Measurements from ENCODE around the gene FLT3LG.
A peak's percentile ranks its signal among the peaks of the same experiment; 100 is the strongest.
"Not testable (repeated sequence)": the region's sequence is repeated elsewhere in the genome, so short reads cannot be mapped to it uniquely, and the experiment has no call there.

FLT3LG gene

DNA sequence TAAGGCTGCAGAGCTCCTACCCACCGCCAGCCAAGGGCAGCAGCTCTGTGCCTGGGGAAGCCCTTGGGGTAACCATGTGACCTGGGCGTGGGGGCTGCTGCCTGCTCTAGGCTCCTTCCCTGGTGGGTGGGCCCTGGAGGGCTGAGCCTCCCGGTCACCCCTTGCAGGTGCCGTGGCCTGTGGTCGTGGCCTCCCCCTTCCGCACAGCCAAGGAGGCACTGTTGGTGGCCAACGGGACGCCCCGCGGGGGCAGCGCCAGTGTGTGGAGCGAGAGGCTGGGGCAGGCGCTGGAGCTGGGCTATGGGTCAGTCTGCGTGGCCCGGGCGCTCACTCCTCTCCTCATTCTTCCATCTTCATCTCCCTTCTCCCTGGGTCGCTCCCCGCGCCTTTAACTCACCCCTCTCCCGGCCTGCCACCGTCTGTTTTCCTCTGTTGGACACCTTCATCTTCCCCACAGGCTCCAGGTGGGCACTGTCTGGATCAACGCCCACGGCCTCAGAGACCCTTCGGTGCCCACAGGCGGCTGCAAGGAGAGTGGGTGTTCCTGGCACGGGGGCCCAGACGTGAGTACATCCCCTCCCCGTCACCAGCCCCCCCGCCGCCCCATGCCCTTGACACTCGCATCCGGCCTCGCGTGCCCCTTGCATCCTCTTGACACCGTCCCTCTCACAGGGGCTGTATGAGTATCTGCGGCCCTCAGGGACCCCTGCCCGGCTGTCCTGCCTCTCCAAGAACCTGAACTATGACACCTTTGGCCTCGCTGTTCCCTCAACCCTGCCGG is 9.9 kb upstream of the FLT3LG start:
- no peak for DNase-seq

DNA sequence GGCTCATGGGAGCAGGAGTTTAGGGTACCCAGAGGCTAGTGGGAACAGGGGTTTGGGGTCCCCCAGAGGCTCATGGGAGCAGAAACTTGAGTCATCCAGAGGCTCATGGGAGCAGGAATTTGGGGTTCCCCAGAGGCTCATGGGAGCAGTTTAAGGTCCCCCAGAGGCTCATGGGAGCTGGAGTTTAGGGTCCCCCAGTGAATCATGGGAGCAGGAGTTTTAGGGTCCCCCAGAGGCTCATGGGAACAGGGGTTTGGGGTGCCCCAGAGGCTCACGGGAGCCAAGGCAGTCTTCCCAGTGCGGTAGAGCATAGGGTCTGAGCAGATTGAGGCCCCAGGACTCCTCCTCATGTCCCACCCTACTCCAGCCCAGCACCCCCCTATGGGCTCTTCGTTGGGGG is 8.6 kb upstream of the FLT3LG start:
- DNase-seq, result no peak

DNA sequence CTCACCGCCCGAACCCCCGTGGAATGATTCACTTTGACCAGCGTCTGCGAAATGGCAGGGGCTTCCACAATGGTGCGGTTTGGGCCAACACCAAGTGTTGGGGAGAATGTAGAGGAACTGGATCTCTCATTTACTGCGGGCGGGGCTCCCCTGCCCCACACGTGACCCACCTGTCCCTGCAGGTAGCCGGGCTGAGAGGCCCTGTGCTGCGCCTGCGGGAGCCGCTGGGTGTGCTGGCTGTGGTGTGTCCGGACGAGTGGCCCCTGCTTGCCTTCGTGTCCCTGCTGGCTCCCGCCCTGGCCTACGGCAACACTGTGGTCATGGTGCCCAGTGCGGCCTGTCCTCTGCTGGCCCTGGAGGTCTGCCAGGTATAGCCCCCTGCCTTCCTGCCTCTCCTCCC is 5.8 kb upstream of the FLT3LG start:
- DNase-seq, result no peak

DNA sequence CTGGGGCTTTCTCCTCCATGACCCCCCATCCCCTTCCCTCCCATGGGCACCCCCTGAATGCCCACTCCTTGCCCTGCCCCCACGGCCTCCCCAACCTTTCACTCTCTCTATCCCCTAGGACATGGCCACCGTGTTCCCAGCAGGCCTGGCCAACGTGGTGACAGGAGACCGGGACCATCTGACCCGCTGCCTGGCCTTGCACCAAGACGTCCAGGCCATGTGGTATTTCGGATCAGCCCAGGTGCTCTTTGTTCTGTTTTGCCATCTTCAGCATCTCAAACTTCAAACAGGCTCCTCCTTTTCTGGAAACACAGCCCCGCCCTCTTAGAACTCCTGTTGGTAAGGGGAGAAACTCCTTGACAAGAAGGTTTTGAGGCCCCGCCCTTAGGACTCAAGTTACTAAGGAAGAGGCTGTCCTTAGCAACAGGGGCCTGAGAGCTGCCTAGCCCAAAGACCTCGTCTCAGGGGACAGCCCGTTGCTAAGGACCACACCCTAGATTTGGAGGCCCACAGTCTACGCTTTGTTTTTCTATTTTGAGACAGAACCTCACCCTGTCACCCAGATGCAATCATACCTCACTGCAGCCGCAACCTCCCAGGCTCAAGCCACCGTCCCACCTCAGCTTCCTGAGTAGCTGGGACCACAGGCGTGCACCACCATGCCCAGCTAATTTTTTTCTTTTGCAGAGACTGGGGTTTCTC is 5.1 kb upstream of the FLT3LG start:
- DNase-seq, result peak; percentile 77 to 81

DNA sequence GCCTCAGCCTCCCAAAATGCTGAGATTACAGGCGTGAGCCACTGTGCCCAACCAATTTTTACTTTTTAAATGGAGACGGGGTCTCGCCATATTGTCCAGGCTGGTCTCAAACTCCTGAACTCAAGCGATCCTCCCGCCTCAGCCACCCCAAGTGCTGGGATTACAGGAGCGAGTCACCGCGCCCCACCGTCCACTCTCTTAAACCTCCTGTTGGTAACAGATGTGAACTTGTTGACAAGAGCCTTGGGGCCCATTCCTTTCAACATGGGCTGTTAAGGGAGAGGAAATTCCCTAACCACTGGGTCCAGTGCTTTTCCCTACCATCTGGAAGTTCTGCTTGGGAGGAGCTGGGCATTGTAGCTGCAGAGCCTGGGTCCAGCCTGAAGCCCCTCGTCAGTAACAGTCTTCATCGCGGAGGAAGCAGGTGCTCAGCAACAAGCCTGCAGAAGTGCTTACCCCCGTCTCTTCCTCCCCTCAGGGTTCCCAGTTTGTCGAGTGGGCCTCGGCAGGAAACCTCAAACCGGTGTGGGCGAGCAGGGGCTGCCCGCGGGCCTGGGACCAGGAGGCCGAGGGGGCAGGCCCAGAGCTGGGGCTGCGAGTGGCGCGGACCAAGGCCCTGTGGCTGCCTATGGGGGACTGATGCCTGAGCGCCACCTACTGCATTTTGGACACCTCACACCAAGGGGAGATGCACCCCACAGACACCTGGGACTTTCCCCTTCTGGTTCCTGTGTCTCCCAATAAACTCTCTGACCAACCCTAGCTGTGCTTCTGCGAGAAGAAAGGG is 4.0 kb upstream of the FLT3LG start:
- peak; percentile 85 to 89 for DNase-seq

DNA sequence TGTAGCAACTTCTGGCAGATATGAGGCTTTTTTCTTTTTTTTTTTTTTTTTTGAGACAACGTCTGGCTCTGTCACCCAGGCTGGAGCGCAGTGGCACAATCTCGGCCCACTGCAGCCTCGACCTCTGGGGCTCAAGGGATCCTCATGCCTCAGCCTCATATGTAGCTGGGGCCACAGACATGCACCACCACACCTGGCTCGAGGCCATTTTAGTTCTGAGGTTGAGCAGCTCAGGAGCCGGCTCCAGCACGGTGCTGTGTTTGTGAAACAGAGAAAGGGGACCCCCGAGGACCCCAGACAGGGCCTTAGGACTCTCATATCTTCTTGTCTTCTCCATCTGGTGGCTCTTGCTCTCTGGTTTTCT is 3.4 kb upstream of the FLT3LG start:
- DNase-seq, result no peak

DNA sequence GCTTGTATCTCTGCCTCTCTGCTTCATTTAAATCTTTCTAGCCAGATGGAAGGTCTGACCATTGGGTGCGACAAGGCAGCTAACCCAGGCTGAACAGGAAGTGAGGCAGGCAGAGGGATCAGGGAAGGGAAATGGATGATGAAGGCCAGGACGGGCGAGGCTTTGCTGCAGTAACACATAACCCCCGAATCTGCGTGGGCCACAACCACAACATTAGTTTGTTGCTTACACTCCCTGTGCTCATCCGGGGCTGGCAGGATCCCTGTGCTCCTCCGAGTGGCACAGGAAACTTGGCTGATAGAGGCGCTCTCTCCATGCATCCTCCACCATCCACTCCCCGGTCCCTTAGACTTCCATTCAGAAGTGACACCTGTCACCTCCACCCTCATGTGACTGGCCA is 1.1 kb upstream of the FLT3LG start:
- DNase-seq, result no peak

DNA sequence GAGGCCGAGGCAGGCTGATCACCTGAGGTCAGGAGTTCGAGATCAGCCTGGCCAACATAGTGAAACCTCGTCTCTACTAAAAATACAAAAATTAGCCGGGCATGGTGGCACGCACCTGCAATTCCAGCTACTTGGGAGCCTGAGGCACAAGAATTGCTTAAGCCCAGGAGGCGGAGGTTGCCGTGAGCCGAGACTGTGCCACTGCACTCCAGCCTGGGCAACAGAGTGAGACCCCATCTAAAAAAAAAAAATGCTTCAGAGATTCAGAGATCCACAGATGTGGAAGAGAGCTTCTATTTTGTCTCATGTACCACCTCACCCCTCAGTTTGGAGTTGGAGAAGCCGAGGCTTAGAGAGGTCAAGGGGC is 531 bp upstream of the FLT3LG start:
- DNase-seq, result not testable (repeated sequence)

DNA sequence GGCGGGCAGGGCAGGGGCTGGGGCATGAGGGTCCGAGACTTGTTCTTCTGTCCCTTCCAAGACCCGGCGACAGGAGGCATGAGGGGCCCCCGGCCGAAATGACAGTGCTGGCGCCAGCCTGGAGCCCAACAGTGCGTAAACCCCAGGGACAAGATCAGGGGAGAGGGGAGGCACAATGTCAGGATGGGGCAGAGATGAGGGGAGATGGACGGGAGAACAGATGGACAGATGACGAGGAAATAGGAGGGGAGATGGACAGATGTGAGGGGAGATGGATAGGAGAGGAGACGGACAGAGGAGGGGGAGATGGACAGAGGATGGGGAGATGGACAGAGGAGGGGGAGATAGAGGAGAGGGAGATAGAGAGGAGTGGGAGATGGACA is 518 bp downstream of the FLT3LG start:
- DNase-seq, result no peak

DNA sequence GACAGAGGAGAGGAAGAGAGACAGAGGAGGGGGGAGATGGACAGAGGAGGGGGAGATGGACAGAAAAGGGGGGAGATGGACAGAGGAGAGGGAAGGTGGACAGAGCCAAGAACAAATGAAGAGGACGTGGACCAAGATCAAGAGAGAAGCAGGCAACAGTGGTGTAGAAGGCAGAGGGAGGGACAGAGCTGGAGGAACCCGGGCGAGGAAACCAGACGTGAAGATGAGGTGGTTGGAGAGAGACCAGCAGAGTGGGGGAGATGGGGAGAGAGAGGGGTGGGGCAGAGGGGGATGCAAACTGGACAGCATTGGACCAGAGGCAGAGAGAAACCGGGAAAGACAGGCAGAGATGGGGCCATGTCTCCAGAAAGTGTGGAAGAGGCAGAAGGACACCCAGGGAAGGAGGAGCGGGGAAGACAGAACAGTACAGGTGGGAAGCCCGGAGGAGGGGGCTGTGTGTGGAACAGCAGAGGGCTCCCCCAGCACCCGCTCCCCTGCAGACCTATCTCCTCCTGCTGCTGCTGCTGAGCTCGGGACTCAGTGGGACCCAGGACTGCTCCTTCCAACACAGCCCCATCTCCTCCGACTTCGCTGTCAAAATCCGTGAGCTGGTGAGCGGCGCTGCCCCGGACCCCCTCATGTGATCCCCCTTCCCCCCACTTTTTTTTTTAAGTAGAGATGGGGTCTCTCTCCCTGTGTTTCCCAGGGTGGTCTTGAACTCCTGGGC is 1.3 kb downstream of the FLT3LG start:
- DNase-seq, result peak in 1 of 2 experiments; percentile 52

DNA sequence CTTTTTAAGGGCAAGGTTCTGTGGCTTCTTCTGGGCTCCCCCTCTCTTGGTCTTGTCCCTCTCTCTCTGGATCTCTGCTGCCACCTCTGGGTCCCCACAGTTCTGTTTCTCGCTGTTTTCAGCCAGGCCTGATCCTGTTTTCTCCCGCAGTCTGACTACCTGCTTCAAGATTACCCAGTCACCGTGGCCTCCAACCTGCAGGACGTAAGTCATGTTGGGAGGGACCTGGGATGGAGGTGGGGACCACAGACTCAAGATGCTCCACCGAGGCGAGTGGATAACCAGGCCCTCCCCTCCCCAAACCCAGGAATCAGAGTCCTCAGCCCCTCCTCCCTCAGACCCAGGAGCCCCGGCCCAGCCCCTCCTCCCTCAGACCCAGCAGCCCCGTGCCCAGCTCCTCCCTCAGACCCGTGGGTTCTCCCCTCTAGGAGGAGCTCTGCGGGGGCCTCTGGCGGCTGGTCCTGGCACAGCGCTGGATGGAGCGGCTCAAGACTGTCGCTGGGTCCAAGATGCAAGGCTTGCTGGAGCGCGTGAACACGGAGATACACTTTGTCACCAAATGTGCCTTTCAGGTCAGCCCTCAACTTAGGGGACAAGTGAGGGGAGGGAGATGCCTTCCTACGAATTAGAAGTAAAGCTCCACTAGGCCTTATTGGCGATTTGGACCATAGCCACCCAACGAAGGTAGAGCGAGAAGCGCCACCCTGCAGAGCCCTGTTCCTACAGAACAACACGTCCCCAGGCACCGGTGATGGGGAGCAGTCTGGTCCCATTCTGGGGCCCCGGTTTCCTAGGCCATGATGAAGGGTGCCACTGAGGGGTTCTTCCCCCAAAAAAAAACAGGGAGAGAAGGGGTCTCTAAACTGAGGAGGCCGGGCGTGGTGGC is 2.2 kb downstream of the FLT3LG start:
- peak; percentile 88 to 90 for DNase-seq

DNA sequence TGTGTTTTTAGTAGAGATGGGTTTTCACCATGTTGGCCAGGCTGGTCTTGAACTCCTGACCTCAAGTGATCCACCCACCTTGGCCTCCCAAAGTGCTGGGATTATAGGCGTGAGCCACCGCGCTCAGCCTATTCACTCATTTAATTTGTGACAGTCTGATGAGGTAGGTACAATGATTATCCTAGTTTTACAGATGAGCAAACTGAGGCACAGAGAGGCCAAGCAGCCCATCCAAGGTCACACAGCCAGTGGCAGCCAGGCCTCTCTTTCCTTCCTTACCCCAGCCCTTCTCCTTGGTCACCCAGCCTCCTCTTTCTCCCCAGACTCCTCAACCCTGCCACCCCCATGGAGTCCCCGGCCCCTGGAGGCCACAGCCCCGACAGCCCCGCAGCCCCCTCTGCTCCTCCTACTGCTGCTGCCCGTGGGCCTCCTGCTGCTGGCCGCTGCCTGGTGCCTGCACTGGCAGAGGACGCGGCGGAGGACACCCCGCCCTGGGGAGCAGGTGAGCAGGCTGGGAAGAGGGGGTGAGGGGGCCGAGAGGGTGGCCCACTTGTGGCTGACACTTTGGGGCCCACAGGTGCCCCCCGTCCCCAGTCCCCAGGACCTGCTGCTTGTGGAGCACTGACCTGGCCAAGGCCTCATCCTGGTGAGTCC is 6.1 kb downstream of the FLT3LG start:
- DNase-seq, result no peak

DNA sequence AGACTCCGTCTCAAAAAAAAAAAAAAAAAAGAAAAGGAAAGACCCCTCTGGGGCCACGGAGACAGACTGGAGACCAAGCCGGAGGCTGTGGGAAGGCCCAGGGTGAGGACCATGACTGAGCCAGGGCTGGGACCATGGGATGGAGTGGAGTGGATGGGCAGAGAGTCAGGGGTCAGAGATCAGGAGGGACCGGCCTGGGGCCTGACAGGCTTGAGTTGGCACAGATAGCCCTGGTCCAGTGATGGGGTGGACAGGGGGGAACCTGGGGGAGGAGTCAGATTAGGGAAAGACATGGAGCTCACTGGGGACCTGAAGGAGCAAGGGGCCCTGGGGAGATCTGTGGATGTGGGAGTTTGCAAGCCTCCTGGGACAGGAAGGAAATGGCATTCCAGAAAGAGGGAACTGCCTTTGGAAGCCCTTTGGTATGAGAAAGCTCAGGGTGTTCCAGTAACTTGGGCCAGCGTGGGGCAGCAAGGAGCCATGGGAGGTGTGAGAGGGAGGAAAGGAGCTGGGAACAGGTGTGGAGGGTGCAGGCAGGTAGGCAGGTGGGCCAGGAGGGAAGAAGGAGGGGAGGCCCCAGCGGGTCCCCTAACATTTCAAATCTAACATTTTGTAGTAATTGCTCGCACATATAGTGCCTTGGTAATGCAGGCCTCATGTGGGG is 7.1 kb downstream of the FLT3LG start:
- DNase-seq, result no peak

DNA sequence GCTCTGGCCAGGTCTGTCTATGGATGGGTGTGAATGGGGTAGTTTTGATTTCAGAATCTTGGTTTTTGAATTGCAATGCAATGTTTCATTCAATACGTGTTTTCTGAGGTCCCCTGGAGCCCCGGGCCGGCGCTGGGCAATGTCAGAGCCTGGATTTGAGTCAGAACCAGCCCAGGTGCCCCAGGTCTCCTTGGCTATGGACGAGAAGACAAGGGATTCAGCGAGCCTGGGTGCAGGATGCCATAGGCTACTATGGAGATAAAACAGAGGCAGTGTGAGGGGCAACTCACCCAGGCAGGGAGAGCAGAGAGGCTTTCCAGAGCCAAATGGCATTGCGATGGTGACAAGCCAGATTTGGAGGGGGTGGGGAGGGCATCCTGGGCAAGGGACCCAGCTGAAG is 12.2 kb downstream of the FLT3LG start:
- no peak for DNase-seq

DNA sequence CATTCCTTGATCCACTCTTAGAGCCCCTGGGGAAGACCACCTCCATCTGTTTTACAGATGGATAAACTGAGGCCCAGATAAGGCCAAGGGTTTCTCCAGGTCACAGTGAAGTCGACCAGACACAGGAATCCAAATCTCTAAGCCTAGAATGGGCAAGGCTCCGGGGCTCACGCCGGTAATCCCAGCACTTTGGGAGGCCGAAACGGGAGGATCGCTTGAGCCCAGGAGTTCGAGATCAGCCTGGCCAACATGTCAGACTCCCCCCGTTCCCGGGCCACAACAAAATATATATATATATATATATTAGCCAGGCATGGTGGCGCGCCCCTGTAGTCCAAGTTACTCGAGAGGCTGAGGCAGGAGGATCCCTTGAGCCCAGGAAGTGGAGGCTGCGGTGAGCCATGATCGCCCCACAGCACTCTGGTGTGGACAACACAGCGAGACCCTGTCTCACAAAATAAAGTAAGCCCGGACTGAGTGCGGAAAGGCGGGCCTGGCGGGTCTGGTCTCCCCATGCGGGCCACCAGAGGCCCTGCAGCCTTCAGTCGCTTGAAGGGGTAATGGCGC is 12.8 kb downstream of the FLT3LG start:
- DNase-seq, result peak in 1 of 2 experiments; percentile 31

DNA sequence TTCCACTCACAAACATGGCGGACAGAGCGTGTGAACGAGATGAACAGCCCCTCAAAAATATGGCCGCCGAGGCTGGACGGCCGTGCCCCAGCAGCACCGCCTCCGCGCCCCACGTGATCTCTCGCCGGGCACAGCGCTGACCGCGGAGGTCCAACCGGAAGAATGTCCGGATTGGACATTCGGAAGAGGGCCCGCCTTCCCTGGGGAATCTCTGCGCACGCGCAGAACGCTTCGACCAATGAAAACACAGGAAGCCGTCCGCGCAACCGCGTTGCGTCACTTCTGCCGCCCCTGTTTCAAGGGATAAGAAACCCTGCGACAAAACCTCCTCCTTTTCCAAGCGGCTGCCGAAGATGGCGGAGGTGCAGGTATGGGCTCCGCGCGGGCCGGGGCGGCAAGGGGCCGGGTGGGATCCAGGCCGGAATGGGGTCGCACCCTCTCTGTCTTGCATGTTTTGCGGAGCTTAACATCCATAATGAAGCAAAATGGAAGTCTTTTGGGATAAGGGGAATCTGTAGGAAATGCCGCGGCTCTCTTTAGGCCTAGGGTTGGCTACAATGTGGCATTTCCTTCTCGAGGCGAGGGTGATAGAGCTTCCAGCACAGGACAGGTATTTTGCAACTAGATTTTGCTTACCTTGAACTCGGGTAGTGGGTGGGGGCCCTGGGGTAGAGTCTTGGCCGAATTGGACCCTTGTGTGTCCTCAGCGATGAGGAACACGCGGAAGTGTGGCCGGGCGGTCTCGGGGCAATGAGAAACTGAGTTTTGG is 13.4 kb downstream of the FLT3LG start, which contains the start of gene RPL13A:
Gene RPL13A, plus strand, starts transcription at position 332 of the 769 bp plus-strand sequence. Its CDS starts 22 bp downstream, at position 354.
- peak; percentile 99 to 100 for DNase-seq

DNA sequence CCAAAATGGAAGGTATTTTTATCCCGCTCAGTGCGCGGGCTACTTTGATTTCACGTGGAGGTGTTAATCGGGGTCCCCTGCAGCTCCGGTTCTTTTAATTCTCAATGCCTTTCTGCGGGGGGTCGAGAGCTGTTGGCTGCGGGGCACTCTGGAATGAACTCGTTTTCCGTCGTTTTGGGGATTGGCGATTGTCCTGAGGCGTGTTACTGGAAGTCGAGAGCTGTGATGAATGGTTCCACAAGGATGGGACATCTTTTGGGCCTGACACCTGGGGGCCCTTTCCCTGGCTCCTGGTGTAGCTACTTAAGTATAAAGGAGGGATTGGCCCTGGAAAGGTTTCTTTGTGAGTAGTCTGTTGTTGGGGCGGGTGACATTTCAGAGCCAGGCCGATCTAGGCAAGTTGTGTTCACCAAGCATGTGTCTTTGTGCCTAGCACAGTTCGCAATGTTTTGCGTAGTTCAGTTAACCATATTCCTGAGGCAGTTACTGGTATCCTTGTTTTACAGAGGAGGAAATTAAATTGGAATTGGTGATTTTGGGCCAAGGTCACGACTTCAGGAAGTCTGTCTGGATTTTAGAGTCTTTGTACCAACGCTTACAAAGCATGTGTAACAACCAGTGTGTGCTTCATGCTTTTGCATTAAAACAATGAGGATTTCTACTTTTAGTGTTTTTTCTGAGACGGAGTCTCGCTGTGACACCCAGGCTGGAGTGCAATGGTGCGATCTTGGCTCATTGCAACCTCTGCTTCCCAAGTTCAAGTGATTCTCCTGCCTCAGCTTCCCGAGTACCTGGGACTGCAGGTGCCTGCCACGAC is 14.2 kb downstream of the FLT3LG start:
- DNase-seq, result peak; percentile 62

DNA sequence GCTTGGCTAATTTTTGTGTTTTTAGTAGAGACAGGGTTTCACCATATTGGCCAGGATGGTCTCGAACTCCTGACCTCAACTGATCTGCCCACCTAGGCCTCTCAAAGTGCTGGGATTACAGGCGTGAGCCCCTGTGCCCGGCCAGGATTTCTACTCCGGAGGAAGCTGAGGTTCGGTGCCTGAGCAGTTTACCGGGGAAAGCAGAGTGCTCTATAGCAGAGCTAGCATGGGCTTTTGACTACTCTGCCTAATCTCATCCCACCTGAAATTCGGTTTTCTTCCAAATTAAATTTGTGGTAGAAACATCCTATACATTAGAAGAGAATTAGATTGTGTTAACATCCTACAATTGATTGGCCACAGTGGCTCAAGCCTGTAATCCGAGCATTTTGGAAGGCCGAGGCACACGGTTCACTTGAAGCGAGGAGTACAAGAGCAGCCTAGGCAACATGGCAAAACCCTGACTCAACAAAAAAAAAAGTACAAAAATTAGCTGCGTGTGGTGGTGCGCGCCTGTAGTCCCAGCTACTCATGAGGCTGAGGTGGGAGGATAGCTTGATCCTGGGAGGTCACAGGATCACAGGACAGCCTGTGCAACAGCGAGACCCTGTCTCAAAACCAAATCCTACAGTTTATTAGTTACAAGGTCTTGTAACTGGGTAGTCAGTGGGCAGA is 15.0 kb downstream of the FLT3LG start:
- peak; percentile 48 to 54 for DNase-seq
